HepG2 (cell line): Measurements from ENCODE around the gene GNL1.

Experiments used
- ATF2 ChIP-seq: sonication (generic); formaldehyde crosslinking; IDR thresholded peaks from 2 replicates; pipeline ENCODE4 v1.4.0; 2020; ENCODE audit warnings: missing genetic modification reagents
- CTCF ChIP-seq: sonication (generic); formaldehyde crosslinking; IDR thresholded peaks from 2 replicates; pipeline ENCODE4 v1.5.0; 2020; ENCODE audit warnings: mild to moderate bottlenecking, missing genetic modification reagents, moderate library complexity
- EZH2 ChIP-seq: conservative IDR thresholded peaks from 2 replicates; pipeline ENCODE4 v1.6.1; 2012; ENCODE audit warnings: mild to moderate bottlenecking, low read depth, low read length, moderate library complexity
- IRF9 ChIP-seq: sonication (generic); formaldehyde crosslinking; IDR thresholded peaks from 2 replicates; pipeline ENCODE4 v1.8.0; 2022; ENCODE audit warnings: missing genetic modification reagents, mild to moderate bottlenecking, borderline replicate concordance
- POLR2AphosphoS2 ChIP-seq: IDR thresholded peaks from 2 replicates; pipeline ENCODE4 v1.6.1; 2011; ENCODE audit warnings: low read depth, low read length, improper control_type of control experiment
- SRF ChIP-seq: IDR thresholded peaks from 2 replicates; pipeline ENCODE4 v1.6.1; 2011; ENCODE audit warnings: mild to moderate bottlenecking, low read depth, low read length, moderate library complexity
- ZNF280B ChIP-seq: sonication (generic); formaldehyde crosslinking; IDR thresholded peaks from 2 replicates; pipeline ENCODE4 v1.5.0; 2020; ENCODE audit warnings: missing genetic modification reagents, mild to moderate bottlenecking, borderline replicate concordance
- ZNF432 ChIP-seq: sonication (generic); formaldehyde crosslinking; IDR thresholded peaks from 2 replicates; pipeline ENCODE4 v1.5.0; 2020; ENCODE audit warnings: missing genetic modification reagents, mild to moderate bottlenecking, borderline replicate concordance
- ZNF530 ChIP-seq: sonication (generic); formaldehyde crosslinking; IDR thresholded peaks from 2 replicates; pipeline ENCODE4 v1.5.0; 2020; ENCODE audit warnings: low read depth, mild to moderate bottlenecking, missing genetic modification reagents

- no peak for TF ChIP-seq EZH2
- TF ChIP-seq ZNF280B = no peak
- no peak for TF ChIP-seq ATF2
- no peak; the same call in 1 of the 2 replicates for TF ChIP-seq IRF9 (CRISPR knock-in tag)
- no peak for TF ChIP-seq CTCF (CRISPR knock-in tag)
- TF ChIP-seq ZNF530 (CRISPR knock-in tag) = no peak
- no peak for TF ChIP-seq POLR2AphosphoS2
- no peak for TF ChIP-seq ZNF432
- TF ChIP-seq SRF = no peak
Measured at GRCh38 chr6:30555816-30556065, 548 bp downstream of the GNL1 start.
